Iris pigment epithelial cell (primary cell): ENCODE measurements around the gene CIDEC.
"Not testable (repeated sequence)": the region's sequence is repeated elsewhere in the genome, so short reads cannot be mapped to it uniquely, and the experiment has no call there.

Source experiments
- DNase-seq: peaks from one replicate; pipeline ENCODE4 v3.0.0-alpha.2; 2011; ENCODE audit warnings: low read depth

CIDEC gene

GRCh38 chr3:9875448-9875847 is 4.6 kb downstream of the CIDEC start:
- no peak for DNase-seq

GRCh38 chr3:9872067-9872466 is 8.0 kb downstream of the CIDEC start:
- not testable (repeated sequence) for DNase-seq

GRCh38 chr3:9870978-9871377 is 9.1 kb downstream of the CIDEC start:
- DNase-seq = peak; percentile 77

GRCh38 chr3:9869955-9870354 is 10.1 kb downstream of the CIDEC start:
- DNase-seq = no peak

GRCh38 chr3:9867106-9867505 is 12.9 kb downstream of the CIDEC start:
- no peak for DNase-seq

- DNase-seq = peak; percentile 58
These were observed 13.4 kb downstream of the CIDEC start for GRCh38 chr3:9866639-9867038.

- not testable (repeated sequence) for DNase-seq
These were observed 14.9 kb downstream of the CIDEC start for GRCh38 chr3:9865125-9865637.

- DNase-seq = peak; percentile 93
These were observed 15.7 kb downstream of the CIDEC start for GRCh38 chr3:9864200-9864927.

- DNase-seq = no peak
These were observed 16.8 kb downstream of the CIDEC start for GRCh38 chr3:9863058-9863772.

GRCh38 chr3:9862391-9863057 is 17.5 kb downstream of the CIDEC start:
- peak; percentile 39 for DNase-seq

GRCh38 chr3:9861626-9862130 is 18.4 kb downstream of the CIDEC start:
- no peak for DNase-seq

- no peak for DNase-seq
These were observed 18.9 kb downstream of the CIDEC start for GRCh38 chr3:9861201-9861600.

GRCh38 chr3:9859530-9860025 is 20.5 kb downstream of the CIDEC start:
- DNase-seq = no peak

GRCh38 chr3:9855594-9855993 is 24.5 kb downstream of the CIDEC start:
- DNase-seq = no peak

GRCh38 chr3:9854291-9854940 is 25.6 kb downstream of the CIDEC start:
- DNase-seq = not testable (repeated sequence)

GRCh38 chr3:9852528-9852927 is 27.5 kb downstream of the CIDEC start:
- DNase-seq = no peak

GRCh38 chr3:9851926-9852325 is 28.1 kb downstream of the CIDEC start:
- DNase-seq = not testable (repeated sequence)

GRCh38 chr3:9851383-9851782 is 28.7 kb downstream of the CIDEC start:
- DNase-seq = not testable (repeated sequence)

- peak; percentile 33 for DNase-seq
These were observed 31.2 kb downstream of the CIDEC start for GRCh38 chr3:9848860-9849259.

- DNase-seq = not testable (repeated sequence)
These were observed 32.2 kb downstream of the CIDEC start for GRCh38 chr3:9847870-9848269.

- no peak for DNase-seq
These were observed 33.0 kb downstream of the CIDEC start for GRCh38 chr3:9846931-9847488.
